GM21723 (cell line): ENCODE measurements around the gene BIRC3.
A peak's percentile ranks its signal among the peaks of the same experiment; 100 is the strongest.
"Not testable (repeated sequence)": the region's sequence is repeated elsewhere in the genome, so short reads cannot be mapped to it uniquely, and the experiment has no call there.

Source experiments
- ATAC-seq: cut with Tn5 transposase; IDR thresholded peaks from one replicate; pipeline ENCODE4 v1.9.1; 2021; ENCODE audit warnings: mild to moderate bottlenecking, moderate library complexity; ENCODE audit not compliant: unreplicated experiment

BIRC3 gene

DNA sequence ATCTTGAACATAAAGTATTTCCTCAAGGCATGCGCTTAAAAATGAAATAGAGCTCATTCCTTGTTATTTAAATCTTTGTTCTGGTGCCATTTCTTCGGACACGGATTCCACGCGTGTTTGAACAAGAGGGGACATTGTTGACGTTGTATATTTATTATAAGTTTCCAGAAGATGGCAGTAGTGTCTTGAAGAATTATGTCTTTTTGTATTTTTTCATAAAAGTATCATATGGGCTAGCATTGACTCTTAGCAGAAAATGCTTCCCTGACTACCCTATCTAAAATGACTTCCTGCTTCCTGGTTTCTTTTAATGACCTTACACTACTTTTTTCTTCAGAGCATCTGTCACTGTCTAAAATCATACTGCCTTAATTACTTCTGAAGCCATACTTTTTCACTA, 50.1 kb downstream of the BIRC3 start:
- ATAC-seq: no peak

DNA sequence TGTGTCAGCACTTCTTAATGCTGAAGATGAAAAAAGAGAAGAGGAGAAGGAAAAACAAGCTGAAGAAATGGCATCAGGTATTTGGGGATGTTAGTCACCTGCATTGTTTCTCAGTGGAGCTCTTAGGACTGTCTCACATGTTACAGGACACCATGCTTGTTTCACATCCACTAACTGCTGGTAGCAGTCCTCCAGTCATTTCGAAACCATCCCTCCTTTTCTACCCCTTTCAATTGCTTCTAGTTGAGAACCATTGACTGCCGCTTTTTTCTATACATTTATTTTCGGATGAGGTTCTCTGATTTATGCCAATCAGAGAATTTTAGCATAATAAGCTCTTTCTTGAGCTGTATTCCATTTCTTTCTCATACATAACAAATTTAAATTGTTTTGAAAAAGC, 51.2 kb downstream of the BIRC3 start:
- peak; percentile 100 for ATAC-seq

DNA sequence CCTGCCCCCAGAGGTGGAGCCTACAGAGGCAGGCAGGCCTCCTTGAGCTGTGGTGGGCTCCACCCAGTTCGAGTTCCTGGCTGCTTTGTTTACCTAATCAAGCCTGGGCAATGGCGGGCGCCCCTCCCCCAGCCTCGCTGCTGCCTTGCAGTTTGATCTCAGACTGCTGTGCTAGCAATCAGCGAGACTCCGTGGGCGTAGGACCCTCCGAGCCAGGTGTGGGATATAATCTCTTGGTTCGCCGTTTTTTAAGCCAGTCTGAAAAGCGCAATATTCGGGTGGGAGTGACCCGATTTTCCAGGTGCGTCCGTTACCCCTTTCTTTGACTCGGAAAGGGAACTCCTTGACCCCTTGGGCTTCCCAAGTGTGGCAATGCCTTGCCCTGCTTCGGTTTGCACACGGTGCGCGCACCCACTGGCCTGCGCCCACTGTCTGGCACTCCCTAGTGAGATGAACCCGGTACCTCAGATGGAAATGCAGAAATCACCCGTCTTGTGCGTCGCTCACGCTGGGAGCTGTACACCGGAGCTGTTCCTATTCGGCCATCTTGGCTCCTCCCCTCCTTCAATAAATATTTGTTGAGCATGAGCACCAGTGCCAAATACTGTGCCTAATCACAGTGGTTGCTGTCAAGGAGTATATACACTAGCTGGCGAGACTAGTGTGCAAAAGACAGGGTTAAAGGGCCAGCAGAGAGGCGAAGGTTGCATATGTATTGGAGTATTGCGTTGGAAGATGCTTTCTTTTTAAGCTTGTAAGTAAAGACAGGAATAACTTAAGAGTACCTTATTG, 57.5 kb downstream of the BIRC3 start:
- ATAC-seq: not testable (repeated sequence)

DNA sequence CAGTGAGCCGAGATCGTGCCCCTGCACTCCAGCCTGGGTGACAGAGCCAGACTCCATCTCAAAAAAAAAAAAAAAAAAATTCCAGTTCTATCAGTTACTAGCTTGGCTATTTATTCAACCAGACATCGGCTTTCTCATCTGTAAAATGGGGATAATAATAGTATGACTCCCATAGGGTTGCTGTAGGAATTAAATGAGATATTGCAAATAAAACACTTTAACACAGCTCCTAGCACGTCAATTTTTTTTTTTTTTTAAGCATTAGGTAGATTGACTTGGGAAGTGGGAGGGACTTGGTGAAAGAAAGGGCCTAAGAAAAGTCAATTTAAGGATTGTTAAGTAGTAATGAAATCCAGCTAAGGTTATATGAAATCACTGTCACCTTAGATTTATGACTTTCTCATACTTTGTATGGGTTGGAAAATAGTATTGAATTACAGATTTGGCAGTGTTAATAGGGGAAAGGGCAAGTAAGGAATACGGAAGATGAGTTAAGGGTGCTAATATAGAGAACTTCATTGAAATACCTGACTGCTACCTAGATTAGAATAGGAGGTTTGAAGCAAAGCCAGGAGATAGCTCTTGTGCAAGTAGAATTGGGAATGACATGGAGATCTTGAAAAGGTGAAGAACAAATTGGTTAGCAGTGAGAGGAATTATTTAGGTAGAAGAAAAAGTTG, 58.6 kb downstream of the BIRC3 start:
- no peak for ATAC-seq

DNA sequence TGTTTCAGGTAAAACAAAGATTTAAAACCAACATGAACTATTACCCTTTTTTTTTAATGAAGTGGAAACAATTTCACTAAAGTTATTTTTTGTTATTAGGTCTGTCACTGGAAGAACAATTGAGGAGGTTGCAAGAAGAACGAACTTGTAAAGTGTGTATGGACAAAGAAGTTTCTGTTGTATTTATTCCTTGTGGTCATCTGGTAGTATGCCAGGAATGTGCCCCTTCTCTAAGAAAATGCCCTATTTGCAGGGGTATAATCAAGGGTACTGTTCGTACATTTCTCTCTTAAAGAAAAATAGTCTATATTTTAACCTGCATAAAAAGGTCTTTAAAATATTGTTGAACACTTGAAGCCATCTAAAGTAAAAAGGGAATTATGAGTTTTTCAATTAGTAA, 60.6 kb downstream of the BIRC3 start:
- no peak for ATAC-seq

DNA sequence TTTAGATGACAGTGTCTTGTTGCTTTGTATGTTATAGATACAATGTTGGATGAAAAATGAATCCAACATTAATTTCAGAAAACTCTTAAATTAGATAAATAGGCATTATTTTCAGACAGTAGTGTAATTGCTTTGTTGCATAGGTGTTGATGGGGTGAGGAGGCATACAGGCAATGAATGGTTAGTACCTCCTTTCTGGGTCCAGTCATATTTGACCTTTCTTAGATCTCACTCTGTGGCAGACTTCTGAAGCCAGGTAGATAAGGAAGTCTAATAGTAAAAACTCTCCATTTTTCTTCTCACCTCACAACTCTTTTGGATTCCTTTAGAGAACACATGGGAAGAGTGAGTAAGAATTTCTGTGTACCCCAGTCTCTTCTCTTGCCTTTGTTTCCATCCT, 61.5 kb downstream of the BIRC3 start:
- ATAC-seq: no peak

DNA sequence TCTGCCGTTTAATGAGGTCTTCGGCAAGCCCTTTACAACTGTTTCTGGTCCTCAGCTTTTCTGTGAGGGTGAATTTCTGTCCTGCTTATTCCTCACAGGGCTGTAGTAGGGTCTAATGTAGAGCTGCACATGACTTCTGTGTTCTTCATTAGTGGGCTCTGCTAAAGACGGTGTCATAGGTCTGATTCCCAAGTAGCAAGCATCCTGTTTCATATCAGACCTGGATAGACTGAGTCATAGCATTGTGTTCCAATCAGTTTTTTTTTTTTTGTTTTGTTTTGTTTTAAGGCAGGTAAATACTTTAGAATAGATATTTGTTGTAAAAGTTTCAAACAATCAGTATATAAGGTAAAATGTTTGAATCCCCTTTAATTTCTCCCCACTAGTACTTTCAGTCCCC, 65.1 kb downstream of the BIRC3 start:
- ATAC-seq: no peak

DNA sequence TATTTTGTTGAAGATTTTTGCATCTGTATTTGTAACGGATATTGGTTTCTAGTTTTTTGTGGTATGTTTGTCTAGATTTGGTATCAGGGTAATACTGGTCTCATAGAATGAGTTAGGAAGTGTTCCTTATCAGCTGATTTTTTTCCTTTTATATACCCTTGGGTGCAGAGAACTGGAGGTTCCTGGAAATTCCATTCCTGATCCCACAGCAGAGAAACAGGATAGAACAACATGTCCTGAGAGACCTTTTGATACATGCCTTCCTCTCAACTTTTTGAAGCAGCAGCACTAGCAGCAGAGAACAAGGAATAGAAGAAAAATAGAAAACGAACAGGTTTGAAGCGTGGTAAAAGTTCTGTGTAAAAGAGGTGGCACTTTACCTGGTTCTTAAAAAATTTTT, 66.6 kb downstream of the BIRC3 start:
- ATAC-seq: no peak

DNA sequence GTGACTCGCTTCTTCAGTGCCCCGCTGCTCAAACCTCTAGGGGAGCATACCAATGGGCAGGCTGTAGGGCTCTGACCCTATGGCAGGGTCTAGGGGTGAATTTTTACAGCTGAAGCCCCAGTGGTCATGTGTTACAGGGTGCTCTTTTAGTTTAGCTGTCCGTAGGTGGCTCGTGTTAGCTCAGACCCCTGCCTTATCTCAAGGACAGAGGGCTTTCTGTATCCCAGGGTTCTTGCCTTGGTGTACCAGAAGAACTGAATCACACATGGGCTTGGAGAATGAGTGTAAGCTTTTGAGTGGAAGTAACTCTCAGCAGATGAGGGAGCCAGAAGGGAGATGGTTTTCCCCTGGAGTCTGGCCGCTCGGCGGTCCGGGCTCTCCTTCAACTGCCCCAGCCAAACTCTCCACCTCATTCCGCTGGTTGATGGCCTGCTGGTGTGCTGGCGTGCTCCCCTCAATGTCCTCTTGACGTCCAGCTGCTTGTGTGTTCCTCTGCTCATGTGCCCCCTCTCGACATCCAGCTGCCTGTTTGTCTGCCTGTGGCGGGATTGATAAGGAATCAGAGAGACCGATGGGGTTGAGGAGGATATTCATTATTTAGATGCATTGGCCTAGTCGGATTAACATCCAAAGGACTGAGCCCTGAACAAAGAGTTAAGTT, 67.3 kb downstream of the BIRC3 start:
- no peak for ATAC-seq

DNA sequence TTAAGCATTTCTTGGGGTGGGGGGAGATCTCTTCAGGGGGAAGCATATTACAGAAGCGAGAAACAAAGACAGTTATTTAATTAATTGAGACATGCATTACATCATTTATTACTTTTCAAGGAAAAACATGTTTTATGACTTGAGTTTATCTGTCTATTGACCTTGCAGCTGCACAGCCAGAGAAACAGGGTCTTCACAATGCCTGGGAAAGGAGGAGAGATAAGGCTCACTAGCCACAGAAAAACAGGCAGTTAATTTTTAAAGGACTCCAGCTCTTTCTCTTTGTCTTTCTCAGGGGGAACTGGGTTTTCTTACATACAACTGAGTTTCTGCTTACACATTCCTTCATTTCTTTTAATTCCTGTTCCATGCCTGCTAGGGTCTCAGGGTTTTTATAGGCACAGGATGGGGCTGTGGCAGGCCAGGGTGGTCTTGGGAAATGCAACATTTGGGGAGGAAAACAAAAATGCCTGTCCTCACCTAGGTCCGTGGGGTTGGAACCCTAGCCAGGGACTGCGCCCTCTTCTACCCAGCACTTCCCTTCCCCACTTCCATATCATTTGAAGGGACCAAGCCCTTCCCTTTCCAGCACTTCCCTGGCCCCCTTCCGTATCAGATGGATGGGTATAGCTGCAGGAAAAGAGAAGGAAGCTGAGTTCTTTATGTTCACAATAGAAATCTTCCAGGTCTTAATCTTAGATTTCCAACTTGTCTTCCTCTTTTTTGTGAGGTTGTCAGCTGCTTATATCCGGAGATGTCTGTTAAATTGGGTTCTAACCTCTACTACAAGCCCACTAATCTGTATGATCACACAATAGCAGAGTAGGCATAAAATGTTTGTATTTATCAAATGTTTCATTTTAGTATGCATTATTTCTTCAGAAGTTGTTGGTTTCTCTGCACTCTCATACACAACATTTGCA, 68.1 kb downstream of the BIRC3 start:
- ATAC-seq: no peak

DNA sequence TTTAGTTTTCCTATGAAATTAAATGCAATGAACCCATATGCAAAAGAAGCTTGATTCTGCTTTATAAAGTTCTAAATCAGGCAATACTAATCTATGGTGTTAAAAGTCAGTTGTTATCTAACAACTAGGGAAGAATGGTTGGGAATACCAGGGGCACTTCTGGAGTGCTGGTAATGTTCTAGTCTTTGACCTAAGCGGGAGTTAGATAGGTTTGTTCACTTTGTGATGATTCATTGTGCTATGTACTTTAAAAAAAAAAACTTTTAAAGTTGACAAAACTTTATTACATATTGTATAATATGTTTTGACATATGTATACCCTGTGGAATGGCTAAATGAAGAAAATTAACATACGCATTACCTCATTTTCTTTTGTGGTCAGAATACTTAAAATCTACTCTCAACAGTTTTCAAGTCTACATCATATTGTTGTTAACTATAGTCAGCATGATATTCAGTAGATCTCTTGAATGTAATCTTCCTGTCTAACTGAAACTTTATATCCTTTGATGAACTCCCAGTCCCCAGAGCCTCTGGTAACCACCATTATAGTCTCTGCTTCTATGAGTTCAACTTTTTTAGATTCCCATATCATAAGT, 69.0 kb downstream of the BIRC3 start:
- no peak for ATAC-seq

DNA sequence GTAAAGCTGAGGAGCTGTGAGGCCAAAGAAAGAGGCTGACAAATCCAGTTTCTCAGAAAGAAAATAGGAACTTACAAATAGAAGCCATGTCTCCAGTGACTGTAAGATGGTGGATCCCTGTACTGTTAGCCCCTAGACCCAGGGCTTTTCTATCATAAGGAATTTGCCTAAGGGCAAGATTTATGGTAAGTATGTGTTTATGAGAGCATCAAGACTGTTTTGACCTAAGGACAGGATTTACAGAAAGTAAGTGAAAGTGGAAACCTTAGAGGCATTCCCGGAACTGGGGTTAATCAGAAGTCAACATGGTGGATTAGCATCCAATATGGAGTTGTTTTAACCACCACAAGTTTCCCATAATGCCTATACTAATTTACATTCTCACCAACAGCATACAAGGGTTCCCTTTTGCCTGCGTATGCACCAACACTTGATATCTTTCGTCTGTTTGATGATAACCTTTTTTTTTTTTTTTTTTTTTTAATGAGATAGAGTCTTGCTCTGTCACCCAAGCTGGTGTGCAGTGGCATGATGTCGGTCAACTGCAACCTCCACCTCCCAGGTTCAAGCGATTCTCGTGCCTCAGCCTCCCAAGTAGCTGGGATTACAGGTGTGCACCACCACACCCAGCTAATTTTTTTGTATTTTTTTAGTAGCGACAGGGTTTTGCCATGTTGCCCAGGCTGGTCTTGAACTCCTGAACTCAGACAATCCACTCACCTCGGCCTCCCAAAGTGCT, 69.9 kb downstream of the BIRC3 start:
- no peak for ATAC-seq
